AG04450 (cell line): Measurements from ENCODE around the gene ZC3H12D. TPM values are rescaled to one million over a fixed set of nuclear protein-coding genes. Genes with fewer than 3 reads are reported as not detected.

Experiments
- CTCF ChIA-PET: fragments of 300-600, 350-600 bp; formaldehyde crosslinking; extraction: SDS; loops from one replicate; lab custom pipeline; 2022; ENCODE audit warnings: antibody characterized with exemption, inconsistent platforms; lab: Charles Lee
- POLR2A ChIA-PET: fragments of 350-600 bp; formaldehyde crosslinking; extraction: SDS; loops from one replicate; lab custom pipeline; 2021; ENCODE audit warnings: antibody characterized with exemption, inconsistent platforms; lab: Yijun Ruan, JAX
- DNase-seq: peaks from one replicate; pipeline ENCODE4 v3.0.0-alpha.2; 2011; ENCODE audit warnings: low read depth, low spot score
- H3K27ac ChIP-seq: one replicate; pipeline ENCODE4 v1.5.1; 2012; ENCODE audit warnings: low read depth, low read length, control low read depth
- H3K27me3 ChIP-seq: one replicate; pipeline ENCODE4 v1.6.0; 2012; ENCODE audit warnings: low read length; ENCODE audit not compliant: control insufficient read depth, insufficient read depth
- H3K4me3 ChIP-seq: 2 replicates; pipeline ENCODE4 v1.5.1; 2011; ENCODE audit warnings: mild to moderate bottlenecking, low read depth, low read length, control low read depth
- H3K9me3 ChIP-seq: 2 replicates; pipeline ENCODE4 v1.5.1; 2012; ENCODE audit warnings: low read length; ENCODE audit not compliant: control insufficient read depth, insufficient read depth
- polyA plus RNA-seq: library from polyadenylated mRNA; depleted of rRNA; stranded (reverse); fragments of >200 nt; gene quantifications from 2 replicates; pipeline ENCODE4 v1.2.3, GENCODE V29; 2011
- TF ChIP-seq, protein P1 (sequence below): IDR thresholded peaks from 2 replicates; pipeline ENCODE4 v1.5.1; 2011; ENCODE audit warnings: low read depth, low read length, control low read depth, inconsistent platforms

ZC3H12D gene
- polyA plus RNA-seq, 1 experiment = 0.01 TPM

DNA sequence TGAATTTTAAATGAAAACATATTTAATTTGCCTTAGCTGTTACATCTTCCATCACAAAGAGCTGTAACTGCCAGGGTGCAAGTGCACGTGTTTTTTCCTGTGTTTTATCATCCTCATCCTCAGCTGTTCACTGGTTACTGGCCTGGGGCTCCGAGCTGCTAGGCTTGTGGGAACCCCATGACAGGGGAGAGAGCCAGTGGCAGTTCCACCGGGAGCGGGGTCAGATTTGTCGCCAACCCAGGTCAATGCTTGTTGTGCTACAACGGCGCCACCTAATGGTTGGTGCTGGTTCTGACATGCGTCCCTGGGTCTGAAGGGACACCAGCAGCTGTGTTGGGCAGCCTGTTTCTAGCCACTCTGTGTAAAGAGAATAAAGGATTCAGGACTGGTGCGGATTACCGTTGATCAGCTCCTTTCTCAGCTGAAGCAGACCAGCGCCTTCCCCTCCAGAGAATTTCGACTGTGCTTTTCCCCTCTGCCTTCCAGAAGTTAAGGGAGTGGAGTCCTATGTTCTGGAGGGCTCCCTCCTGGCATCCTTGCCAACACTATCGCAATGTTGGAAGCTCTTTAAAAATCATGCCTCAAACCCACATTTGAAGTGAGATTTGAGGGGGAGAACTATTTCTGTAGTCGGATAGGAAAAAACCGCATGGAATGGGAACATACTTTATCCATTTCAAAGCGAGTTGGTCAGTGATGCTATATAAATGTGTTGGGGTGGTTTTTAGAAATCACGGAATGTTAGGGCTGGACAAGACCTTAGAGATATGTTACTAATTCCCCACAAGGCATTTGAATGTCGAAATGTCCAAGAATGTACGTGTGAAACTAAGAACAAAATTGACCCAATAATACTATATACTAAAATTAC lies 52.7 kb downstream of the ZC3H12D start:
- TF ChIP-seq, protein P1, sequence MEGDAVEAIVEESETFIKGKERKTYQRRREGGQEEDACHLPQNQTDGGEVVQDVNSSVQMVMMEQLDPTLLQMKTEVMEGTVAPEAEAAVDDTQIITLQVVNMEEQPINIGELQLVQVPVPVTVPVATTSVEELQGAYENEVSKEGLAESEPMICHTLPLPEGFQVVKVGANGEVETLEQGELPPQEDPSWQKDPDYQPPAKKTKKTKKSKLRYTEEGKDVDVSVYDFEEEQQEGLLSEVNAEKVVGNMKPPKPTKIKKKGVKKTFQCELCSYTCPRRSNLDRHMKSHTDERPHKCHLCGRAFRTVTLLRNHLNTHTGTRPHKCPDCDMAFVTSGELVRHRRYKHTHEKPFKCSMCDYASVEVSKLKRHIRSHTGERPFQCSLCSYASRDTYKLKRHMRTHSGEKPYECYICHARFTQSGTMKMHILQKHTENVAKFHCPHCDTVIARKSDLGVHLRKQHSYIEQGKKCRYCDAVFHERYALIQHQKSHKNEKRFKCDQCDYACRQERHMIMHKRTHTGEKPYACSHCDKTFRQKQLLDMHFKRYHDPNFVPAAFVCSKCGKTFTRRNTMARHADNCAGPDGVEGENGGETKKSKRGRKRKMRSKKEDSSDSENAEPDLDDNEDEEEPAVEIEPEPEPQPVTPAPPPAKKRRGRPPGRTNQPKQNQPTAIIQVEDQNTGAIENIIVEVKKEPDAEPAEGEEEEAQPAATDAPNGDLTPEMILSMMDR = peak; percentile 96
- Histone ChIP-seq H3K9me3 (no peaks in the 10 kb centered on the region), H3K27me3 (no peaks in the 10 kb centered on the region), H3K4me3 (peak overlapping the region; percentile 7; the same call in 1 of the 2 replicates), H3K27ac (no peak overlapping the region)
- POLR2A ChIA-PET = interaction anchor here (0.5 to 0.8 kb wide), 3 partner anchors 317 to 403 kb away, joined by 3 to 5 read pairs (median 3); no protein-coding TSS in a partner anchor
- CTCF ChIA-PET = interaction anchor here (0.6 to 5.3 kb wide), 47 partner anchors 9 to 855 kb away, joined by 3 to 132 read pairs (median 4); no protein-coding TSS in a partner anchor
- peak; percentile 53 for DNase-seq

- TF ChIP-seq, protein P1 = no peak
- H3K27me3 ChIP-seq = no peaks in the 10 kb centered on the region
- H3K4me3 ChIP-seq = no peak overlapping the region
- CTCF ChIA-PET = interaction anchor here (0.5 to 5.3 kb wide), 4 partner anchors 10 to 403 kb away, joined by 3 to 132 read pairs (median 4); no protein-coding TSS in a partner anchor
- no peak for DNase-seq
- no peak overlapping the region for H3K27ac ChIP-seq
- H3K9me3 ChIP-seq = no peaks in the 10 kb centered on the region
- POLR2A ChIA-PET = no interaction called here
Measured at GRCh38 chr6:149429427-149430360, 55.1 kb downstream of the ZC3H12D start.

- ChIA-PET POLR2A (no interaction called here), CTCF (interaction anchor here (1.0 to 1.3 kb wide), 2 partner anchors 346 to 402 kb away, joined by 3 to 4 read pairs; no protein-coding TSS in a partner anchor)
- Histone ChIP-seq H3K9me3 (no peaks in the 10 kb centered on the region), H3K27me3 (no peaks in the 10 kb centered on the region), H3K4me3 (no peak overlapping the region), H3K27ac (no peak overlapping the region)
- TF ChIP-seq, protein P1 = no peak
- DNase-seq = no peak
Measured at GRCh38 chr6:149428606-149429005, 56.2 kb downstream of the ZC3H12D start.

- TF ChIP-seq, protein P1 = no peak
- no peaks in the 10 kb centered on the region for H3K27me3 ChIP-seq
- CTCF ChIA-PET = no interaction called here
Measured at GRCh38 chr6:149425754-149426153, 59.1 kb downstream of the ZC3H12D start.

More at GRCh38 chr6:149425754-149426153, 59.1 kb downstream of the ZC3H12D start:
- no peak overlapping the region for H3K4me3 ChIP-seq
- POLR2A ChIA-PET = interaction anchor here (0.5 kb wide), 1 partner anchor 419 kb away, joined by 3 read pairs; no protein-coding TSS in a partner anchor
- no peaks in the 10 kb centered on the region for H3K9me3 ChIP-seq
- no peak for DNase-seq
- no peak overlapping the region for H3K27ac ChIP-seq
